T-helper 1 cell treated with Interleukin-12 subunit alpha and Interleukin-12 subunit beta and Interleukin-4 antibody, amounts not matched to agents 30 μg/mL and 1 μg/mL, for 36 hours (primary cell): ENCODE measurements around the gene TMEM179.
"Not testable (repeated sequence)": the region's sequence is repeated elsewhere in the genome, so short reads cannot be mapped to it uniquely, and the experiment has no call there.

Experiments used
- H3K27ac Mint-ChIP-seq: one replicate; pipeline ENCODE4 v1.8.0; 2021; ENCODE audit warnings: mild to moderate bottlenecking, mixed read lengths
- H3K27me3 Mint-ChIP-seq: one replicate; pipeline ENCODE4 v1.8.0; 2021; ENCODE audit warnings: low read depth, mixed read lengths
- H3K36me3 Mint-ChIP-seq: one replicate; pipeline ENCODE4 v1.8.0; 2021; ENCODE audit warnings: low read depth, mixed read lengths
- H3K4me1 Mint-ChIP-seq: one replicate; pipeline ENCODE4 v1.8.0; 2021; ENCODE audit warnings: low read depth, mixed read lengths
- H3K4me3 Mint-ChIP-seq: one replicate; pipeline ENCODE4 v1.8.0; 2021; ENCODE audit warnings: mild to moderate bottlenecking, moderate library complexity, mixed read lengths
- H3K9me3 Mint-ChIP-seq: one replicate; pipeline ENCODE4 v1.8.0; 2021; ENCODE audit warnings: mixed read lengths

TMEM179 gene

GRCh38 chr14:104590240-104590965 is 14.2 kb downstream of the TMEM179 start:
- no peak overlapping the region for H3K27ac Mint-ChIP-seq
- H3K4me1 Mint-ChIP-seq = no peaks in the 10 kb centered on the region
- no peaks in the 10 kb centered on the region for H3K36me3 Mint-ChIP-seq
- H3K27me3 Mint-ChIP-seq = no peaks in the 10 kb centered on the region
- H3K4me3 Mint-ChIP-seq = no peak overlapping the region
- H3K9me3 Mint-ChIP-seq = no peaks in the 10 kb centered on the region

- Mint-ChIP-seq H3K27me3 (no peaks in the 10 kb centered on the region), H3K36me3 (no peaks in the 10 kb centered on the region), H3K4me1 (no peaks in the 10 kb centered on the region), H3K27ac (no peak overlapping the region), H3K9me3 (no peaks in the 10 kb centered on the region), H3K4me3 (no peak overlapping the region)
Observed at GRCh38 chr14:104589338-104590195, 15.0 kb downstream of the TMEM179 start.

GRCh38 chr14:104588066-104588857 is 16.3 kb downstream of the TMEM179 start:
- H3K4me1 Mint-ChIP-seq = no peaks in the 10 kb centered on the region
- no peaks in the 10 kb centered on the region for H3K9me3 Mint-ChIP-seq
- no peaks in the 10 kb centered on the region for H3K27me3 Mint-ChIP-seq
- no peak overlapping the region for H3K27ac Mint-ChIP-seq
- H3K4me3 Mint-ChIP-seq = no peak overlapping the region
- no peaks in the 10 kb centered on the region for H3K36me3 Mint-ChIP-seq

GRCh38 chr14:104587641-104588040 is 16.9 kb downstream of the TMEM179 start:
- Mint-ChIP-seq H3K27me3 (no peaks in the 10 kb centered on the region), H3K4me3 (no peak overlapping the region), H3K9me3 (no peaks in the 10 kb centered on the region), H3K4me1 (no peaks in the 10 kb centered on the region), H3K27ac (no peak overlapping the region), H3K36me3 (no peaks in the 10 kb centered on the region)

DNA sequence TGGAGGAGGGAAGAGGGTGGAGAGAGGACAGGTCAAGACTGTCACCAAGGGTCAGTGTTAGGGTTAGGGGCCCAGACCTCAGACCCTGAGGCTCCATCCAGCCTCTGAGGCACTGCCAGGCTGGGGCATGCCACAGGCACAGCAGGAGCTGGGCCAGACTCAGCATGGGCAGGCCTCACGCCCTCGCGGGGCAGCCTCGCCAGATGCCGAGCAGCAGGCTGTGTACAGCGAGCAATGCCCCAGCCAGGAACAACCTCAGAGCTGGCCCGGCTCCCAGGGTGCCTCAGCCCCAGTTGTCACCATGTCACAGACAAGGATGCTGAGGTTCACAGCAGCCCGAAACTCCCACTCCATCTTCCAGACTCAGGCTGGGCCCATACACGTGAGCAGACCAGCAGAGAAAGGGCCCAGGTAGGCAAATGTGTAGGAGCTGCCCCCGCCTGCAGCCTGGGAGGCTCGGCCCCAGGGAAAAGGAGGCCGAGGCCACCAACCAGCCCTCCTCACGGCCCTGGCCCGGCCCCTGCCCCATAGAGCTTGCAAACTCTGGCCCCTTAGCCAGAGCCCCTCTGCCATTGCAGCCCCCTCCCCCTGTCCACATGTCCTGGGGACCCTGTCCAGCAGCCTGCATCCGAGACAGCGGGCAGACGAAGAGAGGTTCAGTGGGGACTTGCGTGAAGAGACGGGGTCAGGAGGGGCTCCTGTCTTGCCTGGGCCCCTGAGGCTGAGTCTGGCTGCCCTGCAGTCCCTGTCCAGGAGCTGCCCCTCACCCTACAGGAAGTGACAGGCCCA is 17.5 kb downstream of the TMEM179 start:
- Mint-ChIP-seq H3K27me3 (no peaks in the 10 kb centered on the region), H3K27ac (no peak overlapping the region), H3K36me3 (no peaks in the 10 kb centered on the region), H3K4me3 (no peak overlapping the region), H3K4me1 (no peaks in the 10 kb centered on the region), H3K9me3 (no peaks in the 10 kb centered on the region)

DNA sequence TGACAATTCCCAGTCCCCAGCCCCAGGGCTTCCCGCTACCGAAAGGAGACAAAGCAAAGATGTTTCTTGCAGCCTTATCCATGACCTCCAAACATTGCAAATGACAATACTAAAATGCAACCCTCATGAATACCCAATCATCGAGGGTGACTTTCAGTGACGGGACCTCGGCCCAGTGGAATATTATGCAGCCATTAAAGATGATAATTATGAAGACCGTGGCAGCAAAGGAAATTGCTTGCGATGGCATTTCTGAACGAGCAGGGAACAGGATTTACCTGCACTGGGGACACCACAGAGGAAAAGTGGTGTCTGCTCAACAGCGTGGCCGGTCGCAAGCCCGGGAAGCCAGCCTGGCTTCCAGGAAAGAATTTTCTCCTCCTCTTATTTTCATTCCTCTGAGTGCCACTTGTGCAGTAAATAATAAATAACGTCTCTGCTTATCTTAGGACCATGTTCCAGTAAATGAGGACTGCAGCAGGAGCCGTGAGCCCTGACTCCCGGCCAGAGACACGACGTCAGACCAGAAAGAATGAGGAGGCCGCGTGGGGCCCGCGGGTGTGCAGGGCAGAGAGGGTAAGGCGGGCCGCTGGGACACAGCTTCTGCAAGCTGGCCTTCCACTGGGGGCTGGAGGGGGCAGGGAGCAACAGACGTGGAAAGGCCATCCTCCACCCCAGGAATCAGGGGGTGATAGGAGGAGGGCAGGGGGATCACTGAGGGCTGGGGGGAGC is 18.4 kb downstream of the TMEM179 start:
- Mint-ChIP-seq H3K9me3 (no peaks in the 10 kb centered on the region), H3K27ac (no peak overlapping the region), H3K4me1 (no peaks in the 10 kb centered on the region), H3K27me3 (no peaks in the 10 kb centered on the region), H3K36me3 (no peaks in the 10 kb centered on the region), H3K4me3 (no peak overlapping the region)

DNA sequence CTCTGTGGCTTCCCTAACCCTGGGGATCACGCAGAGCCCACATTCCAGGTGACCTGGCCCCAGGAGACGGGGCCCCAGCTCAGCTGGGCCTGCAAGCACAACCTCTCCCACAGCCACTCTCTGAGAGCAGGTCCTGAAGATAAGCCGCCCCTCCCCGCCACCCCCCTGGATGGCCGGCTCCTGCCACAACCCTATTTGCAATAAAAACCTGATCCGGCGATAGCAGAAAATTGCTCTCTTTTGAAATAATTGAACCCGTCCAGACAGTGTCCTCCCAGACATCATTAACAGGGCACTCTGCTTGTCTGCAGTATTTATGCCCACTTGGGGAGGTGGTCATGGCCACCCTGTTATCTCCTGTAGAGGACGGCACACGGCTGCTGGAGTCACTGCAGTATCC is 20.0 kb downstream of the TMEM179 start:
- Mint-ChIP-seq H3K4me1 (no peaks in the 10 kb centered on the region), H3K4me3 (no peak overlapping the region), H3K9me3 (no peaks in the 10 kb centered on the region), H3K36me3 (no peaks in the 10 kb centered on the region), H3K27me3 (no peaks in the 10 kb centered on the region), H3K27ac (no peak overlapping the region)

DNA sequence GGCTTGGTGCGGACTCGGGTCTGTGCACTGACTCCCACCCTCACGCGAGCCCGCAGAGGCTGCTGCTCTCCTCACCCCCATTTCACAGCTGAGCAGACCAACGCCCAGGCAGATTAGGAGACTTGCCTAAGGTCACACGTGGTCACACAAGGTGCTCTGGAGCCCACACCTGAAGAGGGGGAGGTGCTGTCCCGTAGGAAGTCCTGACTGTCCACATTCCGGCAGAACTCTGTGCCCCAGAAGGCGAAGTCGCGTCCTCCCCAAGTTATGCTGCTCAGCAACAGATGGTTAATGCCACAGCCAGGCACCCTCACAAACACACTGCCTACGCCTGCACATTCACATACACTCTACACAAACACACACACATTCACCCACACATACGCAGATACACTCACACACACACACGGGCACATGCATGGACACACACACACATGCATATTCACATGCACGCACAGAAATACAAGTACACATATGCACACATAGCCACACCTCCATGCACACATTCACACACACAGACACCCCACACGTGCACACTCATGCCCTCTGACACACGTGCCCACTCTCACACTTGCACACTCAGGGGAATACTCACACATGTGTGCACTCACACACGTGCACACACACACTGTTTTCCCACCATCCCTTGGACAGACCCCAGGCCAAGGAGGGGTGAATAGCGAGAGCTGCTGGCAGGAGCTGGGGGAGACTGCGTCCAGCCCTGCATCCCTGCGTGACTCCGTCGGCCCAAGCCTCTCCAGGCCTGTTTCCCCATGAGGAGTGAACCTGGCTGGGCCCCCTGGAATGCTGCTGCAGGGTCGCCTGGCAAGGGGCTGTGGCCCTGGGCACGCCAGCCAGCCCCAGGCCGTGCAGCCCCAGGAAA is 20.9 kb downstream of the TMEM179 start:
- Mint-ChIP-seq H3K36me3 (no peaks in the 10 kb centered on the region), H3K27me3 (no peaks in the 10 kb centered on the region), H3K9me3 (no peaks in the 10 kb centered on the region), H3K4me1 (no peaks in the 10 kb centered on the region), H3K27ac (no peak overlapping the region), H3K4me3 (no peak overlapping the region)

- H3K27me3 Mint-ChIP-seq = no peaks in the 10 kb centered on the region
- H3K4me3 Mint-ChIP-seq = no peak overlapping the region
- no peaks in the 10 kb centered on the region for H3K36me3 Mint-ChIP-seq
- no peak overlapping the region for H3K27ac Mint-ChIP-seq
- no peaks in the 10 kb centered on the region for H3K4me1 Mint-ChIP-seq
- no peaks in the 10 kb centered on the region for H3K9me3 Mint-ChIP-seq
Observed at GRCh38 chr14:104582662-104583061, 21.9 kb downstream of the TMEM179 start.

DNA sequence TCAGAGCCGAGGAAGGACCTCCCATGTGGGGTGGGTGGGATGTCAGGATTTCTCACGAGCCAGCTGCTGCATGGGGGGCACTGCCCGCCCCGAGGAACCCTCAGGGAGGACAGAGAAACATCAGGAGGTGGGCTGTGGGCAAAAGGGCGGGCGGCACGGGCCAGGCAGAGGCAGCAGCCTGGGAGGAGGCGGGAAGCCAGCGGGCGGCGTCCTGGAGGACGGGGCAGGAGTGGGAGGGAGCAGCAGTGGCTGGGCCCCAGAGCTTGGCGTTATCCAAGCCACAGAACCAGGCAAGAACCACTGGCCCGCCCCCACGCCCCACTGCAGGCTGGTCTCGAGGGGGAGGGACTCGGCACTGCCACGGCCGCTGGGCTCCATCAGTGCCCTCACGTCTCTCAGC is 22.6 kb downstream of the TMEM179 start:
- no peaks in the 10 kb centered on the region for H3K9me3 Mint-ChIP-seq
- H3K36me3 Mint-ChIP-seq = no peaks in the 10 kb centered on the region
- H3K4me3 Mint-ChIP-seq = no peak overlapping the region
- no peaks in the 10 kb centered on the region for H3K4me1 Mint-ChIP-seq
- no peak overlapping the region for H3K27ac Mint-ChIP-seq
- no peaks in the 10 kb centered on the region for H3K27me3 Mint-ChIP-seq

DNA sequence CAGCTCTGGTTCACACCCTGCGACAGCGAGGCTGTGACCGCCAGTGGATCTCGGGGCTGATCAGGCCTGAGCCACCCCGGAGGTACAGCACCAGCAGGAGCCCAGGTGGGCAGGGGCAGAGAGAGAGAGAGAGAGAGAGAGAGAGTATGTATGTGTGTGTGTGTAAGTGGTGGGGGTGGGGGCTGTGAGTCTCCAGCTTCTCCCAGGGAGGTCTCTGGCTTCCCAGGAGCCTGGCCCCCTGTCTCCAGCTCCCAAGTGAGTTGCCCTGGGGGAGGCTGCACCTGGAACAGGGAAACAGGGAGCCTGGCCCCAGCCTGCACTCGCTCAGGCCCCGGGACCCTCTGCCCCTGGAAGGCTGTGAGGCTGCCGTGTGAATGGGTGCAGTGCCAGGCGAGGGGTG is 23.1 kb downstream of the TMEM179 start:
- Mint-ChIP-seq H3K4me1 (no peaks in the 10 kb centered on the region), H3K36me3 (no peaks in the 10 kb centered on the region), H3K27ac (no peak overlapping the region), H3K27me3 (no peaks in the 10 kb centered on the region), H3K4me3 (no peak overlapping the region), H3K9me3 (no peaks in the 10 kb centered on the region)

DNA sequence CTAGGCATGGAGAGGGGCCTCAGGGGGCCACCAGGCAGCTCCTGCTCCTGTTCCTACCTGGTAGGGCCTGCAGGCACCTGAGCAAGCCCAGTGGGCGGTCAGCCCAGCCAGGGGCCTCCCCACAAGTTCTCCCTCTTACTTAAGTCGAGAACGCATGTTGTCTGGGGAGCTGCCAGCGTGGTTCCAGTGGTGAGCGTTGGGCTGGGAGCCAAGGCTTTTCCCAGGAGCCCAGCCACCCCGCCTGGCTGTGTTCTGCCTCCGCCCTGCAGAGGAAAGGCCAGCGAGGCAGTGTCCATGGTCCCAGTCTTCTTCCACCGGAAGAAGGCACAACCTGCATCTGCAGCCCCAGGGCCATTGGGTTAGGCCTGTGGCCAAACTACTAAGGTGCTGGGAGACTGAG is 23.6 kb downstream of the TMEM179 start:
- Mint-ChIP-seq H3K27ac (no peak overlapping the region), H3K4me1 (no peaks in the 10 kb centered on the region), H3K27me3 (no peaks in the 10 kb centered on the region), H3K9me3 (no peaks in the 10 kb centered on the region), H3K4me3 (no peak overlapping the region), H3K36me3 (no peaks in the 10 kb centered on the region)

DNA sequence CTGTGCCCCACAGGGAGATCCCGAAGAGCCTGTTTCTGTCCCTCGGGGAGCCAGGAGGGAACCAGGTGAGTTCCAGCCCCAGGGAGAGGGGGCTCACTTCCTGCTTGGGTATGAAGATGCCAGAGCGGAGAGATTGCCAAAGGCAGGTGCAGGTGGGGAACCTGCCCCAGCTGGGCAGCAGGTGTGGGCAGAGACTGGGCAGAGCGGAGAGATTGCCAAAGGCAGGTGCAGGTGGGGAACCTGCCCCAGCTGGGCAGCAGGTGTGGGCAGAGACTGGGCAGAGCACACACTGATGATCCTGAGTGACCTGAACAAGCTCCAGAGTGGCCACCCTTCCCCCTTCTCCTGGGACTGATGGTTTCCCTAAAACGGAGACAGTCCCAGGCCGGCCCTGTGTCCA is 24.6 kb downstream of the TMEM179 start:
- H3K4me3 Mint-ChIP-seq, H3K36me3 Mint-ChIP-seq, H3K4me1 Mint-ChIP-seq, H3K9me3 Mint-ChIP-seq, H3K27me3 Mint-ChIP-seq, H3K27ac Mint-ChIP-seq: not testable (repeated sequence)
